Measurements from ENCODE around the gene OR7C1.

GRCh38 chr19:14826006-14826405 lies 9.0 kb downstream of the OR7C1 start:
- no peak for TF ChIP-seq RAD21 (IDR thresholded peaks at IDR 0.05; ENCODE audit: low read depth)
- no peak for TF ChIP-seq TAF1 (IDR thresholded peaks at IDR 0.05; ENCODE audit: low read depth)
- TF ChIP-seq NFIC (IDR thresholded peaks at IDR 0.05): no peak
- TF ChIP-seq FOXM1 (IDR thresholded peaks at IDR 0.05; ENCODE audit: borderline replicate concordance, low read depth): no peak
- TF ChIP-seq MAX (IDR thresholded peaks at IDR 0.05): no peak
- TF ChIP-seq ZBTB7A (IDR thresholded peaks at IDR 0.05; ENCODE audit: low read depth): no peak
- TF ChIP-seq REST (IDR thresholded peaks at IDR 0.05; ENCODE audit: low read depth): no peak
- no peak for TF ChIP-seq TCF12 (IDR thresholded peaks at IDR 0.05; ENCODE audit: low read depth)
